B cell (primary cell): ENCODE results near the gene SCAND1. TPM values are rescaled to one million over a fixed set of nuclear protein-coding genes. Genes with fewer than 3 reads are reported as not detected.

Experiments used
- ATAC-seq: fragments of 200-7000 bp; cut with Tn5 transposase; one replicate; pipeline ENCODE4 v1.10.0; 2021; ENCODE audit warnings: low read depth, mild to moderate bottlenecking, moderate number of reproducible peaks, moderate library complexity
- CTCF ChIA-PET: fragments of 350-600 bp; sonication (Branson Sonifier 250); formaldehyde crosslinking; loops from one replicate; lab custom pipeline; 2021; ENCODE audit warnings: antibody characterized with exemption, inconsistent platforms; lab: Charles Lee
- POLR2A ChIA-PET: fragments of 350-600 bp; sonication (Branson Sonifier 250); formaldehyde crosslinking; loops from one replicate; lab custom pipeline; 2021; ENCODE audit warnings: antibody characterized with exemption; lab: Charles Lee
- DNase-seq: peaks from one replicate; pipeline ENCODE4 v3.0.0; 2013
- H2AFZ ChIP-seq: 2 replicates; pipeline ENCODE4 v1.6.1; 2012; ENCODE audit warnings: mild to moderate bottlenecking, low read depth, low read length; ENCODE audit not compliant: insufficient read depth, poor library complexity, severe bottlenecking
- H3K27ac ChIP-seq, 2 donors: 1 replicate in 1 of 2; 2 replicates in 1 of 2; pipeline ENCODE4 v1.5.1; 2012 to 2013; ENCODE audit warnings: low read length in 2 of 2, mild to moderate bottlenecking in 2 of 2, moderate library complexity in 1 of 2
- H3K27me3 ChIP-seq, 4 experiments: fragments of 200-600 bp in 1 of 4; sonication (generic) in 1 of 4; replicated peaks in 1 of 4; 1 replicate in 2 of 4; 2 replicates in 2 of 4; pipeline versions ENCODE4 v1.6.1 to v1.7.0; 2013 to 2016; ENCODE audit warnings: low read length in 3 of 4, mild to moderate bottlenecking in 2 of 4, mixed read lengths in 1 of 4, moderate library complexity in 1 of 4; ENCODE audit not compliant: insufficient read depth in 4 of 4, control insufficient read depth in 3 of 4; ENCODE audit errors: control extremely low read depth in 1 of 4
- H3K36me3 ChIP-seq, 2 experiments: replicated peaks in 1 of 2; 1 replicate in 1 of 2; 2 replicates in 1 of 2; pipeline versions ENCODE4 v1.6.1 to v1.7.1; 2013; ENCODE audit warnings: low read length in 1 of 2; ENCODE audit not compliant: insufficient read depth in 2 of 2, control insufficient read depth in 1 of 2; ENCODE audit errors: control extremely low read depth in 1 of 2, extremely low read depth in 1 of 2
- H3K4me1 ChIP-seq, 2 donors: fragments of 200-600 bp in 1 of 2; sonication (generic) in 1 of 2; 1 replicate in 1 of 2; 2 replicates in 1 of 2; pipeline versions ENCODE4 v1.5.1 to v1.6.1; 2013 to 2017; ENCODE audit warnings: low read length in 2 of 2; ENCODE audit not compliant: control insufficient read depth in 2 of 2, insufficient read depth in 2 of 2
- H3K4me2 ChIP-seq: replicated peaks from 2 replicates; pipeline ENCODE3; 2012; ENCODE audit warnings: mild to moderate bottlenecking, low read depth, low read length; ENCODE audit not compliant: poor library complexity, severe bottlenecking
- H3K4me3 ChIP-seq, 5 experiments: fragments of 200-600 bp in 1 of 5; sonication (generic) in 1 of 5; 1 replicate in 3 of 5; 2 replicates in 2 of 5; pipeline versions ENCODE4 v1.5.1 to v1.7.0; 2011 to 2016; ENCODE audit warnings: low read length in 4 of 5, mild to moderate bottlenecking in 4 of 5, low read depth in 2 of 5, control low read depth in 1 of 5, moderate library complexity in 1 of 5; ENCODE audit not compliant: insufficient read depth in 1 of 5; ENCODE audit errors: control extremely low read depth in 1 of 5, extremely low read depth in 1 of 5
- H3K79me2 ChIP-seq: fragments of 200-600 bp; sonication (generic); one replicate; pipeline ENCODE4 v1.6.0; 2016; ENCODE audit warnings: low read length; ENCODE audit not compliant: control insufficient read depth, insufficient read depth
- H3K9ac ChIP-seq: fragments of 200-600 bp; sonication (generic); 2 replicates; pipeline ENCODE4 v1.6.1; 2017; ENCODE audit warnings: mild to moderate bottlenecking, low read length, moderate library complexity
- H3K9me3 ChIP-seq, 3 donors: one replicate each; pipeline versions ENCODE4 v1.6.1 to v1.7.1; 2013; ENCODE audit warnings: low read length in 2 of 3; ENCODE audit not compliant: control insufficient read depth in 2 of 3, insufficient read depth in 1 of 3; ENCODE audit errors: control extremely low read depth in 1 of 3
- H4K20me1 ChIP-seq: 2 replicates; pipeline ENCODE4 v1.6.0; 2012; ENCODE audit warnings: mild to moderate bottlenecking, low read length; ENCODE audit not compliant: insufficient read depth, control insufficient read depth, poor library complexity, severe bottlenecking
- H3K27ac Mint-ChIP-seq: one replicate; pipeline ENCODE4 v1.8.0; 2021; ENCODE audit warnings: mixed read lengths
- H3K27me3 Mint-ChIP-seq: one replicate; pipeline ENCODE4 v1.8.0; 2021; ENCODE audit warnings: mixed read lengths
- H3K4me1 Mint-ChIP-seq: one replicate; pipeline ENCODE4 v1.8.0; 2021; ENCODE audit warnings: mixed read lengths
- H3K4me3 Mint-ChIP-seq: one replicate; pipeline ENCODE4 v1.8.0; 2021; ENCODE audit warnings: mixed read lengths
- H3K9me3 Mint-ChIP-seq: one replicate; pipeline ENCODE4 v1.8.0; 2022; ENCODE audit warnings: mixed read lengths; ENCODE audit not compliant: insufficient read depth
- EZH2 ChIP-seq: IDR thresholded peaks from 2 replicates; pipeline ENCODE4 v1.6.1; 2012; ENCODE audit warnings: borderline replicate concordance, low read depth, mild to moderate bottlenecking, moderate library complexity, low read length; ENCODE audit not compliant: insufficient read depth, poor library complexity, severe bottlenecking
- WGBS: methylation state at CpG from one replicate; pipeline ENCODE4 v1.1.5; 2013; ENCODE audit warnings: missing lambda C conversion rate; ENCODE audit not compliant: insufficient coverage; 5-methylcytosine and 5-hydroxymethylcytosine counted together
- intact Hi-C: fragments of 100-400 bp; cut with micrococcal nuclease; formaldehyde crosslinking; loops from one replicate; pipeline ENCODE4 v1.10.0; 2022
- polyA plus RNA-seq: library from polyadenylated mRNA; depleted of rRNA; stranded (reverse); fragments of >200 nt; gene quantifications from 2 replicates; pipeline ENCODE4 v1.2.3, GENCODE V29; 2012
- total RNA-seq, 2 donors: library from RNA; stranded (reverse); fragments of 120-200 nt in 1 of 2; gene quantifications; 1 replicate in 1 of 2; 2 replicates in 1 of 2; pipeline versions ENCODE4 v1.2.3 to v1.2.4, GENCODE V29; 2013 to 2022
- TF ChIP-seq, protein P1 (sequence below): fragments of 200-600 bp; IDR thresholded peaks from one replicate; pipeline ENCODE4 v1.8.0; 2022; ENCODE audit warnings: antibody characterized with exemption, mild to moderate bottlenecking

Gene SCAND1
- total and polyA plus RNA-seq, 2 donors (not counting 1 experiment from before 2014, with no cell fraction given), result 42.0 to 102 TPM

DNA sequence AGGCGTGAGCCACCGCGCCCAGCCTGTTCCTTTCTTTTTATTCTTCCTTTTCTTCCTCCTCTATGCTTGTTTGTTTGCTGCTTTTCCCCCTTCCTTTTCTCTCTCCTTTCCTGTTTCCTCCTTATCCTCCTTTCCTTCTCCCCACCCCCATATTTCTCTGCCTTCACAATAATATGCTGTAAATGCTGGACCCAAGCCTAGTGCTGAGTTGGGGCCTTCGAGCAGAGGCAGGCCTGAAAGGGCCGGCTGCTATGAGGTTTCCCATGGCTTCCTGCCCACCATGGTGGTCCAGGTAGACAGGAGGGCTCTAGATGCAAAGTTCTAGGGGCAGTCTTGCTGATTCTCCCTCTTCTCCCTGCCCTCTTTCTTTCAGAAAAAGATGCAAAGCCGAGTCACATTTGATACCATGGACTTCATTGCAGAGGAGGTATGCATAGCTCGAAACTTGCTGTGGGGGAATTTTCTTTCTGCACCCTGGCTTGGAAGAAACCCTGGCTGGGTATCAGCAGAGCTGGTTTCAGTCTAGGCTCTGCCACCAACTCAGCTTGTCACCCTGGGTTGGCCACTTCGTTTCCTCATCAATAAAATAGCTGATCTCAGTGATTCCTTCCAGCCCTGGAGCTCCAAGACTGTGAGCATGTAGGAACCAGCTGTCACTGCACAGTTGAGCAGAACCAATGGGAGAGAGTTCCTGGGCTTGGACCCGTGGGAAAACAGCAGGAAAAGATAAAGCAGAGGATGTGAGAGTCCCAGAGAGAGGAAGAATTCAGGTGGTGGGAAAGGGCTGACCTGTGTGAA lies 21.5 kb upstream of the SCAND1 start:
- H2AFZ ChIP-seq, result no peak overlapping the region
- POLR2A ChIA-PET, result no interaction called here
- H3K27me3 Mint-ChIP-seq, result peaks cover 4% of the 10 kb centered on the region
- H3K9me3 Mint-ChIP-seq, result no peaks in the 10 kb centered on the region
- H3K4me1 ChIP-seq, result no peaks in the 10 kb centered on the region
- no peak overlapping the region for H3K4me3 ChIP-seq
- no peak for DNase-seq
- ATAC-seq, result no peak
- H3K27ac Mint-ChIP-seq, result no peak overlapping the region
- no peaks in the 10 kb centered on the region for H4K20me1 ChIP-seq
- H3K4me3 Mint-ChIP-seq, result no peak overlapping the region
- peaks cover 0 to 2% (median 0%) of the 10 kb centered on the region in 3 donors for H3K9me3 ChIP-seq
- CTCF ChIA-PET, result interaction anchor here (0.8 to 1.5 kb wide), 2 partner anchors 11 to 15 kb away, joined by 3 read pairs; no protein-coding TSS in a partner anchor
- H3K9ac ChIP-seq, result no peak overlapping the region
- H3K4me2 ChIP-seq, result no peak overlapping the region
- no peaks in the 10 kb centered on the region for H3K36me3 ChIP-seq
- H3K79me2 ChIP-seq, result no peaks in the 10 kb centered on the region
- no peaks in the 10 kb centered on the region for H3K27me3 ChIP-seq
- intact Hi-C loops, result no loop called here
- H3K4me1 Mint-ChIP-seq, result no peaks in the 10 kb centered on the region
- H3K27ac ChIP-seq, result no peak overlapping the region
- 86% methylated on average over 7 of the region's 9 CpGs for WGBS
- no peak for TF ChIP-seq EZH2
- TF ChIP-seq, protein P1, sequence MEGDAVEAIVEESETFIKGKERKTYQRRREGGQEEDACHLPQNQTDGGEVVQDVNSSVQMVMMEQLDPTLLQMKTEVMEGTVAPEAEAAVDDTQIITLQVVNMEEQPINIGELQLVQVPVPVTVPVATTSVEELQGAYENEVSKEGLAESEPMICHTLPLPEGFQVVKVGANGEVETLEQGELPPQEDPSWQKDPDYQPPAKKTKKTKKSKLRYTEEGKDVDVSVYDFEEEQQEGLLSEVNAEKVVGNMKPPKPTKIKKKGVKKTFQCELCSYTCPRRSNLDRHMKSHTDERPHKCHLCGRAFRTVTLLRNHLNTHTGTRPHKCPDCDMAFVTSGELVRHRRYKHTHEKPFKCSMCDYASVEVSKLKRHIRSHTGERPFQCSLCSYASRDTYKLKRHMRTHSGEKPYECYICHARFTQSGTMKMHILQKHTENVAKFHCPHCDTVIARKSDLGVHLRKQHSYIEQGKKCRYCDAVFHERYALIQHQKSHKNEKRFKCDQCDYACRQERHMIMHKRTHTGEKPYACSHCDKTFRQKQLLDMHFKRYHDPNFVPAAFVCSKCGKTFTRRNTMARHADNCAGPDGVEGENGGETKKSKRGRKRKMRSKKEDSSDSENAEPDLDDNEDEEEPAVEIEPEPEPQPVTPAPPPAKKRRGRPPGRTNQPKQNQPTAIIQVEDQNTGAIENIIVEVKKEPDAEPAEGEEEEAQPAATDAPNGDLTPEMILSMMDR, result no peak

- ATAC-seq, result no peak
- WGBS, result 86% methylated on average over 4 of the region's 4 CpGs
These were observed 20.0 kb upstream of the SCAND1 start for GRCh38 chr20:35974256-35974655.

More at GRCh38 chr20:35974256-35974655, 20.0 kb upstream of the SCAND1 start:
- Mint-ChIP-seq H3K27ac (no peak overlapping the region), H3K4me3 (no peak overlapping the region), H3K4me1 (no peaks in the 10 kb centered on the region), H3K9me3 (no peaks in the 10 kb centered on the region), H3K27me3 (peaks cover 4% of the 10 kb centered on the region)
- no peak overlapping the region for H3K4me3 ChIP-seq
- no peaks in the 10 kb centered on the region for H4K20me1 ChIP-seq
- TF ChIP-seq, protein P1, result no peak
- no peak for TF ChIP-seq EZH2
- POLR2A ChIA-PET, result no interaction called here
- H3K27ac ChIP-seq, result no peak overlapping the region
- intact Hi-C loops, result no loop called here
- H3K9ac ChIP-seq, result no peak overlapping the region
- H3K27me3 ChIP-seq, result no peaks in the 10 kb centered on the region
- H3K36me3 ChIP-seq, result no peaks in the 10 kb centered on the region
- H3K9me3 ChIP-seq, result peaks cover 0 to 2% (median 0%) of the 10 kb centered on the region in 3 donors
- CTCF ChIA-PET, result interaction anchor here (1.0 kb wide), 1 partner anchor 164 kb away, joined by 3 read pairs; no protein-coding TSS in a partner anchor
- no peak overlapping the region for H2AFZ ChIP-seq
- no peak overlapping the region for H3K4me2 ChIP-seq
- H3K79me2 ChIP-seq, result no peaks in the 10 kb centered on the region
- no peaks in the 10 kb centered on the region for H3K4me1 ChIP-seq
- DNase-seq, result no peak
